ENCODE measurements around the gene CADPS2. TPM values are rescaled to one million over a fixed set of nuclear protein-coding genes. Genes with fewer than 3 reads are reported as not detected.

CADPS2 gene
- total and polyA plus RNA-seq, 2 of the 4 experiments (the other 2 are of a cell fraction): 0.10 to 0.54 TPM

DNA sequence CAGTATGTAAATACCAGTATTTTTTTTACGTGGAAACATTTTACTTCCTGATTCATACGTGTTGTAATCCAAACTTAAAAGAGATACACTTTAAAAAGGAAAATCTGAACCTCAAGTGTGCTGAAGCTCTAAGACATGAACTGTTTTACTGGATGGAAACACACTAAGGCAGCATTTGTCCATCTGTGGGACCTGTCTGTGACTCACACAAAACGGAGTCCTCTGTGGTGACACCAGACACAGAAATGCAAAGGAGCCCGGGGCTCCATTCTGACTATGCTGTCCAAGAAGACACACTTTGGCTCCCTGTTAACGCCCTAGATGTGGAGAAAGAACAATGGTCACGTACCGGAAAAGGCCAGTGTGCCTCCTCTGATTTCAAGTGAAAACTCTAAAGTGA is 211.2 kb downstream of the CADPS2 start:
- BruUV-seq (replicated peaks): no TSS peak
- Histone ChIP-seq H3K27me3 (ENCODE audit: control insufficient read depth, insufficient read depth, low read length) (no peaks in the 10 kb centered on the region), H2AK5ac (ENCODE audit: low read depth, low read length) (no peak overlapping the region), H2AK9ac (replicated peaks; ENCODE audit: low read depth, low read length, poor library complexity) (no peak overlapping the region), H3K4me3 (ENCODE audit: insufficient read depth, low read depth, low read length) (no peak overlapping the region), H3K9me3 (ENCODE audit: control insufficient read depth, insufficient read depth, low read length) (peaks cover 12% of the 10 kb centered on the region), H3K4me1 (ENCODE audit: control insufficient read depth, insufficient read depth, low read length) (no peaks in the 10 kb centered on the region), H4K8ac (ENCODE audit: low read depth in 2 of 2, low read length in 2 of 2) (no peak overlapping the region), H3K18ac (ENCODE audit: low read depth, low read length) (no peak overlapping the region), H4K20me1 (ENCODE audit: insufficient read depth, low read length) (no peaks in the 10 kb centered on the region), H2BK5ac (ENCODE audit: low read depth, low read length, poor library complexity, severe bottlenecking) (no peak overlapping the region), H3K23ac (ENCODE audit: low read depth, low read length) (no peak overlapping the region), H3K79me1 (ENCODE audit: low read depth in 1 of 2, low read length in 2 of 2) (no peaks in the 10 kb centered on the region), H3K56ac (ENCODE audit: extremely low read depth, insufficient read depth, low read length) (no peak overlapping the region), H3K14ac (replicated peaks; ENCODE audit: low read depth, low read length) (no peak overlapping the region), H3K27ac (ENCODE audit: insufficient read depth, low read length) (no peak overlapping the region), H3K36me3 (ENCODE audit: control insufficient read depth, insufficient read depth, low read length) (no peaks in the 10 kb centered on the region), H3K4ac (ENCODE audit: low read depth, low read length) (no peak overlapping the region), H3K4me2 (ENCODE audit: low read depth, low read length) (no peak overlapping the region), H3K9ac (ENCODE audit: low read depth, low read length) (no peak overlapping the region), H2BK120ac (ENCODE audit: low read depth, low read length) (no peak overlapping the region), H3K9me1 (ENCODE audit: insufficient read depth, low read length) (no peaks in the 10 kb centered on the region), H2BK20ac (ENCODE audit: low read depth, low read length) (no peak overlapping the region), H4K91ac (ENCODE audit: insufficient read depth, low read depth, low read length) (no peak overlapping the region), H4K5ac (ENCODE audit: low read depth, low read length) (no peak overlapping the region), H2BK15ac (ENCODE audit: low read depth, low read length) (no peak overlapping the region), H2AFZ (replicated peaks; ENCODE audit: low read length, poor library complexity) (no peak overlapping the region)
- TF ChIP-seq, protein P1, sequence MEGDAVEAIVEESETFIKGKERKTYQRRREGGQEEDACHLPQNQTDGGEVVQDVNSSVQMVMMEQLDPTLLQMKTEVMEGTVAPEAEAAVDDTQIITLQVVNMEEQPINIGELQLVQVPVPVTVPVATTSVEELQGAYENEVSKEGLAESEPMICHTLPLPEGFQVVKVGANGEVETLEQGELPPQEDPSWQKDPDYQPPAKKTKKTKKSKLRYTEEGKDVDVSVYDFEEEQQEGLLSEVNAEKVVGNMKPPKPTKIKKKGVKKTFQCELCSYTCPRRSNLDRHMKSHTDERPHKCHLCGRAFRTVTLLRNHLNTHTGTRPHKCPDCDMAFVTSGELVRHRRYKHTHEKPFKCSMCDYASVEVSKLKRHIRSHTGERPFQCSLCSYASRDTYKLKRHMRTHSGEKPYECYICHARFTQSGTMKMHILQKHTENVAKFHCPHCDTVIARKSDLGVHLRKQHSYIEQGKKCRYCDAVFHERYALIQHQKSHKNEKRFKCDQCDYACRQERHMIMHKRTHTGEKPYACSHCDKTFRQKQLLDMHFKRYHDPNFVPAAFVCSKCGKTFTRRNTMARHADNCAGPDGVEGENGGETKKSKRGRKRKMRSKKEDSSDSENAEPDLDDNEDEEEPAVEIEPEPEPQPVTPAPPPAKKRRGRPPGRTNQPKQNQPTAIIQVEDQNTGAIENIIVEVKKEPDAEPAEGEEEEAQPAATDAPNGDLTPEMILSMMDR (conservative IDR thresholded peaks at IDR 0.05; ENCODE audit: low read depth, low read length): no peak
- TF ChIP-seq RCOR1 (IDR thresholded peaks at IDR 0.05; ENCODE audit: insufficient replicate concordance, low read length): no peak
- no peak for TF ChIP-seq SMC3 (IDR thresholded peaks at IDR 0.05; ENCODE audit: low read depth, low read length)
- no peak for TF ChIP-seq BHLHE40 (IDR thresholded peaks at IDR 0.05; ENCODE audit: low read depth, low read length)
- no peak for TF ChIP-seq CHD1 (IDR thresholded peaks at IDR 0.05; ENCODE audit: low read depth, low read length)
- no peak for TF ChIP-seq RAD21 (IDR thresholded peaks at IDR 0.05; ENCODE audit: low read length)
- no peak for TF ChIP-seq FOS (IDR thresholded peaks at IDR 0.05; ENCODE audit: low read depth, low read length)
- no peak for TF ChIP-seq RFX5 (IDR thresholded peaks at IDR 0.05; ENCODE audit: low read depth, low read length)
- TF ChIP-seq, protein P2, sequence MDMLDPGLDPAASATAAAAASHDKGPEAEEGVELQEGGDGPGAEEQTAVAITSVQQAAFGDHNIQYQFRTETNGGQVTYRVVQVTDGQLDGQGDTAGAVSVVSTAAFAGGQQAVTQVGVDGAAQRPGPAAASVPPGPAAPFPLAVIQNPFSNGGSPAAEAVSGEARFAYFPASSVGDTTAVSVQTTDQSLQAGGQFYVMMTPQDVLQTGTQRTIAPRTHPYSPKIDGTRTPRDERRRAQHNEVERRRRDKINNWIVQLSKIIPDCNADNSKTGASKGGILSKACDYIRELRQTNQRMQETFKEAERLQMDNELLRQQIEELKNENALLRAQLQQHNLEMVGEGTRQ (IDR thresholded peaks at IDR 0.05; ENCODE audit: low read depth, low read length): no peak
- TF ChIP-seq MXI1 (IDR thresholded peaks at IDR 0.05; ENCODE audit: borderline replicate concordance, low read depth, low read length): no peak
- TF ChIP-seq MAZ (IDR thresholded peaks at IDR 0.05; ENCODE audit: borderline replicate concordance, low read depth, low read length): no peak
- TF ChIP-seq MAFK (IDR thresholded peaks at IDR 0.05; ENCODE audit: low read depth, low read length): no peak
- no peak for TF ChIP-seq NFE2L2 (IDR thresholded peaks at IDR 0.05; ENCODE audit: low read depth, low read length)
- no peak for TF ChIP-seq POLR2A (IDR thresholded peaks at IDR 0.05; ENCODE audit: low read depth, low read length)
- TF ChIP-seq, protein P3, sequence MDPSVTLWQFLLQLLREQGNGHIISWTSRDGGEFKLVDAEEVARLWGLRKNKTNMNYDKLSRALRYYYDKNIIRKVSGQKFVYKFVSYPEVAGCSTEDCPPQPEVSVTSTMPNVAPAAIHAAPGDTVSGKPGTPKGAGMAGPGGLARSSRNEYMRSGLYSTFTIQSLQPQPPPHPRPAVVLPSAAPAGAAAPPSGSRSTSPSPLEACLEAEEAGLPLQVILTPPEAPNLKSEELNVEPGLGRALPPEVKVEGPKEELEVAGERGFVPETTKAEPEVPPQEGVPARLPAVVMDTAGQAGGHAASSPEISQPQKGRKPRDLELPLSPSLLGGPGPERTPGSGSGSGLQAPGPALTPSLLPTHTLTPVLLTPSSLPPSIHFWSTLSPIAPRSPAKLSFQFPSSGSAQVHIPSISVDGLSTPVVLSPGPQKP (IDR thresholded peaks at IDR 0.05; ENCODE audit: borderline replicate concordance, low read depth, low read length): no peak
- TF ChIP-seq CEBPB (IDR thresholded peaks at IDR 0.05; ENCODE audit: low read depth, low read length): no peak
- WGBS, 2 experiments (ENCODE audit: extremely low coverage in 2 of 2, insufficient read length in 1 of 2): 20% methylated on average over 1 of the region's 7 CpGs; no CpG with 5 or more reads in 1 of the 2 experiments
- ChIA-PET POLR2A (ENCODE audit: unreplicated experiment) (no interaction called here), CTCF (no interaction called here)
- DNase-seq: no peak
- no peak for ATAC-seq (ENCODE audit: low read depth)
- in situ Hi-C loops (cut with MboI; ENCODE audit: low sequenced_read_pairs) (no loop called here), intact Hi-C loops (cut with micrococcal nuclease) (no loop called here), dilution Hi-C loops (cut with HindIII; ENCODE audit: low sequenced_read_pairs, unreplicated experiment) (no loop called here)
